Left lobe of liver (tissue), 2 donors: ENCODE data around the gene ERMAP. TPM values are rescaled to one million over a fixed set of nuclear protein-coding genes. Genes with fewer than 3 reads are reported as not detected.
"Not testable (repeated sequence)": the region's sequence is repeated elsewhere in the genome, so short reads cannot be mapped to it uniquely, and the experiment has no call there.

ENCODE experiments used
- ATAC-seq: fragments of 200-7000 bp; cut with Tn5 transposase; one replicate; pipeline ENCODE4 v1.9.1; 2020; ENCODE audit warnings: mild to moderate bottlenecking, moderate library complexity
- DNase-seq: peaks from one replicate; pipeline ENCODE4 v3.0.0-alpha.2; 2020; ENCODE audit warnings: low spot score
- total RNA-seq: library from RNA; stranded (reverse); gene quantifications from one replicate; pipeline ENCODE4 v1.2.1, GENCODE V29; 2021
- donor health status: DM: no; HTN: no; CAD: no; lungs with moderate emphysema.
- donor health status: DM: no; HTN: yes; CAD: no.

The ERMAP gene
- total RNA-seq, 1 donor from 2014 or later: 15.1 TPM

- DNase-seq (no peak), ATAC-seq (no peak)
Measured at GRCh38 chr1:42807056-42807668, 9.8 kb upstream of the ERMAP start.

- ATAC-seq, DNase-seq: not testable (repeated sequence)
Measured at GRCh38 chr1:42814815-42815214, 2.1 kb upstream of the ERMAP start.

GRCh38 chr1:42815941-42816584 is 859 bp upstream of the ERMAP start:
- ATAC-seq (peak; percentile 3), DNase-seq (no peak)

- no peak for ATAC-seq
- DNase-seq: no peak
Measured at GRCh38 chr1:42817440-42817767, 482 bp downstream of the ERMAP start.

- ATAC-seq (peak; percentile 55), DNase-seq (peak; percentile 67)
Measured at GRCh38 chr1:42817976-42818375, 1.1 kb downstream of the ERMAP start.

GRCh38 chr1:42820813-42821212 is 3.9 kb downstream of the ERMAP start:
- ATAC-seq: no peak
- no peak for DNase-seq

- no peak for ATAC-seq
- no peak for DNase-seq
Measured at GRCh38 chr1:42821690-42822089, 4.8 kb downstream of the ERMAP start.

- ATAC-seq: peak; percentile 58
Measured at GRCh38 chr1:42822800-42823392, 6.0 kb downstream of the ERMAP start.

GRCh38 chr1:42824481-42825035 is 7.6 kb downstream of the ERMAP start:
- DNase-seq (no peak), ATAC-seq (no peak)

More at GRCh38 chr1:42822800-42823392, 6.0 kb downstream of the ERMAP start:
- no peak for DNase-seq

GRCh38 chr1:42825036-42825851 is 8.3 kb downstream of the ERMAP start:
- DNase-seq (no peak), ATAC-seq (no peak)

GRCh38 chr1:42830631-42831030 is 13.7 kb downstream of the ERMAP start:
- ATAC-seq (no peak), DNase-seq (no peak)

GRCh38 chr1:42831273-42831672 is 14.4 kb downstream of the ERMAP start:
- no peak for DNase-seq
- no peak for ATAC-seq

- no peak for ATAC-seq
Measured at GRCh38 chr1:42832641-42833240, 15.8 kb downstream of the ERMAP start.

GRCh38 chr1:42833981-42834380 is 17.1 kb downstream of the ERMAP start:
- ATAC-seq (no peak), DNase-seq (no peak)

More at GRCh38 chr1:42832641-42833240, 15.8 kb downstream of the ERMAP start:
- no peak for DNase-seq

GRCh38 chr1:42834803-42835202 is 17.9 kb downstream of the ERMAP start:
- no peak for ATAC-seq
- no peak for DNase-seq

- ATAC-seq (no peak), DNase-seq (no peak)
Measured at GRCh38 chr1:42835422-42835821, 18.5 kb downstream of the ERMAP start.

GRCh38 chr1:42837709-42838108 is 20.8 kb downstream of the ERMAP start:
- DNase-seq: no peak
- ATAC-seq: peak; percentile 26

- ATAC-seq (peak; percentile 34), DNase-seq (no peak)
Measured at GRCh38 chr1:42838482-42839190, 21.7 kb downstream of the ERMAP start.

GRCh38 chr1:42841010-42841409 is 24.1 kb downstream of the ERMAP start:
- DNase-seq (no peak), ATAC-seq (no peak)

- ATAC-seq: no peak
- DNase-seq: no peak
Measured at GRCh38 chr1:42841440-42842147, 24.7 kb downstream of the ERMAP start.
